ENCODE data around the gene KMT2C. TPM values are rescaled to one million over a fixed set of nuclear protein-coding genes. Genes with fewer than 3 reads are reported as not detected.

The KMT2C gene
- total and polyA plus RNA-seq, 4 donors, result 28.3 to 74.3 (median 51.9) TPM

DNA sequence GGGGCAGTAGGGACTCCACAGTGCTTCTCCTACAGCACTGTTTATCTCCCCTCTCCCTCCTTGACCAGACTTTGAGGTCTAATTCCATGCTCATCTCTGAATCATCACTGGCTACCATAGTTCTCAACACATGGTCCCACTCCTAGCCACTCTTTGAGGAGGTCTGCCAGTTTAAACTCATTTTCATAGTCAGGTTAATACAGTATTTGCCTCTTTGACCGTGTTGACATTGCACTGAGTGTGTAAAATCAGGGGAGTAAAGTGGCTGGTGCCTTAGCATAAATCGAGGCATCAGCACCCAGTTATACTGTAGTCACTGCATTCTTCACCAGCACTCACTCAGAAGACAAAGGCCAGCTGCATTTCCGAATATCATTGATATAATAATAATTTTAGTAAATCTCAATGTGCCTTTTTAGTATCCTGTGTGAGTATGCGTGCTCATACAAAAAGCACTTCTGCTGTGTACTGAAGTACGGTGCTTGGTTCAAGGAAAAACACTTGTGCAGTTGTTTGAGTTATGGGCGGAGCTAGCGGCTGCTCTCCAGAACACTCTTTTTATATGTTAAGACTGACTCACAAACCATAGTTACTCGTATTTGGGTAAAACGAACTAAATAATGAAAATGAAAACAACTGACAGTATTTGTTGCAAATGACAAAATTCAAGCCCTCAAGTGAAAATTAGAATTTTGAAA is 320.6 kb downstream of the KMT2C start:
- no peaks in the 10 kb centered on the region for H3K27me3 ChIP-seq (ENCODE audit: control insufficient read depth, insufficient read depth, low read length)
- no peaks in the 10 kb centered on the region for H3K4me1 ChIP-seq (ENCODE audit: control insufficient read depth, insufficient read depth, low read length)
- DNase-seq (ENCODE audit: low read depth in 4 of 6, low spot score in 6 of 6), result no peak
- H3K9me3 ChIP-seq (ENCODE audit: control insufficient read depth, insufficient read depth, low read length), result no peaks in the 10 kb centered on the region
- no CpG with 5 or more reads among the region's 9 CpGs for WGBS (ENCODE audit: insufficient coverage)
- no peak overlapping the region for H3K27ac ChIP-seq (ENCODE audit: low read depth, low read length)
- H3K36me3 ChIP-seq (ENCODE audit: control insufficient read depth, insufficient read depth, low read length), result peaks cover 40% of the 10 kb centered on the region
- H3K4me3 ChIP-seq (ENCODE audit: low read depth, low read length), result no peak overlapping the region

DNA sequence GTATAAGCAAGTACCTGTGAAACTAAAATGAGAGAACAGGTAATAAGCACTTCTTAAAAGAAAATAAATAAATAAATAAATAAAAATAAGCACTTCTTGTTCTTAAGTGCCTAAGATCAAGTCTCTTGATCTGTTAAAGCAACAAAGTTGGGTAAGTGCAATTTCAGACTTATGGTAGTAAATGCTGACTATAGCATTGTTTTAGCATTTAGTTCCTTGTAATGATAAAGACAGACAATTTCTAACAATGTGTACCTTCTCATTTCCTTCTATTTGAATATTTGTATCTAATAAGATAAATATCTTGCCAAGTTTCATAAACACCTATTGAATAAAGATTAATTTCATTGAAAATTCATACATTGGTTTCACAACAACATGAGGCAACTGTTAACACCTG is 323.0 kb downstream of the KMT2C start:
- H3K9me3 ChIP-seq (ENCODE audit: control insufficient read depth, insufficient read depth, low read length), result no peaks in the 10 kb centered on the region
- no peak overlapping the region for H3K4me3 ChIP-seq (ENCODE audit: low read depth, low read length)
- no peak for DNase-seq (ENCODE audit: low read depth in 4 of 6, low spot score in 6 of 6)
- no peaks in the 10 kb centered on the region for H3K4me1 ChIP-seq (ENCODE audit: control insufficient read depth, insufficient read depth, low read length)
- H3K27me3 ChIP-seq (ENCODE audit: control insufficient read depth, insufficient read depth, low read length), result no peaks in the 10 kb centered on the region
- peaks cover 29% of the 10 kb centered on the region for H3K36me3 ChIP-seq (ENCODE audit: control insufficient read depth, insufficient read depth, low read length)
- H3K27ac ChIP-seq (ENCODE audit: low read depth, low read length), result no peak overlapping the region

DNA sequence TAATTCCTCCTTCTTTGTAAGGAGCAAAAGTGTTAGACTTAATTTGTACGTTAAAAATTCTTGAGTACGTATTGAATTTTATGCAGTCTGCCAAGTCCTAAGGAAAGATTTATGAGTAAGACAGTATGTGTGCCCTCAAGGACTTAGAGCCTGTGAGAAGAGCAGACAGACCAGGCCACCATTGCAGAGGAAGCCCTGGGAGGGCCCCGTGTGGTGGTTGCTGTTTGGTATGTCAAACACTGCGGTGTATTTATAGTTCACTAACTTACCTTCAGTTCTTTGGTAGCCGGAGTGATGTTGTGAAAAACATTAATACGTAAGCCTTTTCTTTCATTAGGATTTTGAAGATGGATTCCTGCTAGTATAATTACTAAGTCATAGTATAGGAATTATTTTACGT is 327.4 kb downstream of the KMT2C start:
- no peak overlapping the region for H3K4me3 ChIP-seq (ENCODE audit: low read depth, low read length)
- H3K36me3 ChIP-seq (ENCODE audit: control insufficient read depth, insufficient read depth, low read length), result peaks cover 15% of the 10 kb centered on the region
- no peak overlapping the region for H3K27ac ChIP-seq (ENCODE audit: low read depth, low read length)
- no peaks in the 10 kb centered on the region for H3K27me3 ChIP-seq (ENCODE audit: control insufficient read depth, insufficient read depth, low read length)
- WGBS (ENCODE audit: insufficient coverage), result no CpG with 5 or more reads among the region's 7 CpGs
- no peak for DNase-seq (ENCODE audit: low read depth in 4 of 6, low spot score in 6 of 6)
- no peaks in the 10 kb centered on the region for H3K9me3 ChIP-seq (ENCODE audit: control insufficient read depth, insufficient read depth, low read length)
- H3K4me1 ChIP-seq (ENCODE audit: control insufficient read depth, insufficient read depth, low read length), result no peaks in the 10 kb centered on the region

DNA sequence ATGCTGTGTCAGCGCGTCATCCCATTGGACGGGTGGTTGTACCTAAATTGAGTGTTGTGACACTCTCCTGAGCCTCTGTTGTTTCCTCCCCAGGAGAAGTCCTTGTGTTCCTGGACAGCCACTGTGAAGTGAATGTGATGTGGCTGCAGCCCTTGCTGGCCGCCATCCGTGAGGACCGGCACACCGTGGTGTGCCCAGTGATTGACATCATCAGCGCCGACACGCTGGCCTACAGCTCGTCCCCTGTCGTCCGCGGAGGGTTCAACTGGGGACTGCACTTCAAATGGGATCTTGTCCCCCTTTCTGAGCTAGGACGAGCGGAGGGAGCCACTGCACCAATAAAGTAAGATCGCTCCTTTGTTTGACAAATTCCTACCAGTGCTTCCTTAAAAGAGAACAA is 327.9 kb downstream of the KMT2C start:
- 95% methylated on average over 14 of the region's 17 CpGs for WGBS (ENCODE audit: insufficient coverage)
- H3K27me3 ChIP-seq (ENCODE audit: control insufficient read depth, insufficient read depth, low read length), result no peaks in the 10 kb centered on the region
- no peak overlapping the region for H3K4me3 ChIP-seq (ENCODE audit: low read depth, low read length)
- no peak overlapping the region for H3K27ac ChIP-seq (ENCODE audit: low read depth, low read length)
- peaks cover 17% of the 10 kb centered on the region for H3K36me3 ChIP-seq (ENCODE audit: control insufficient read depth, insufficient read depth, low read length)
- no peaks in the 10 kb centered on the region for H3K9me3 ChIP-seq (ENCODE audit: control insufficient read depth, insufficient read depth, low read length)
- DNase-seq (ENCODE audit: low read depth in 4 of 6, low spot score in 6 of 6), result no peak
- no peaks in the 10 kb centered on the region for H3K4me1 ChIP-seq (ENCODE audit: control insufficient read depth, insufficient read depth, low read length)

DNA sequence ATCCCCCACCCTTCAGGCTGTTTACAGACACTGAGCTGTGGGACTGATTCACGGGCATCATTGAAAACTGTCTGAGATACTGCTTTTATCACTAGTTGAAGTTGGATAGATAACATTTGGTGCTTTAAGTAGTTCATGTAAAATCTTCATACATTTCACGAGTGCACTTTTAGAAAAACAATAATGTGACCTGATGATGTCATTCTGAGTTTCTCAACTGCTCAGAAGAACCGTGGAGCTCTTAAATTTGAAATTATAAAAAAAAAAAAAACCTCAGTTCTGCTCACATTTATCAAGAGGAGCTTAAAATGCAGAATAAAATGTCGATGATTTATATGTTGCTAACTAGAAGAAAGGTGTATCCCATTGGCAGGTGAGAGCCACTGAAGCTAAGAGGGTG is 328.8 kb downstream of the KMT2C start:
- no peak overlapping the region for H3K4me3 ChIP-seq (ENCODE audit: low read depth, low read length)
- no peaks in the 10 kb centered on the region for H3K9me3 ChIP-seq (ENCODE audit: control insufficient read depth, insufficient read depth, low read length)
- DNase-seq (ENCODE audit: low read depth in 4 of 6, low spot score in 6 of 6), result no peak
- peaks cover 22% of the 10 kb centered on the region for H3K36me3 ChIP-seq (ENCODE audit: control insufficient read depth, insufficient read depth, low read length)
- no peaks in the 10 kb centered on the region for H3K4me1 ChIP-seq (ENCODE audit: control insufficient read depth, insufficient read depth, low read length)
- WGBS (ENCODE audit: insufficient coverage), result 88% methylated on average over 1 of the region's 4 CpGs
- H3K27ac ChIP-seq (ENCODE audit: low read depth, low read length), result no peak overlapping the region
- H3K27me3 ChIP-seq (ENCODE audit: control insufficient read depth, insufficient read depth, low read length), result no peaks in the 10 kb centered on the region

DNA sequence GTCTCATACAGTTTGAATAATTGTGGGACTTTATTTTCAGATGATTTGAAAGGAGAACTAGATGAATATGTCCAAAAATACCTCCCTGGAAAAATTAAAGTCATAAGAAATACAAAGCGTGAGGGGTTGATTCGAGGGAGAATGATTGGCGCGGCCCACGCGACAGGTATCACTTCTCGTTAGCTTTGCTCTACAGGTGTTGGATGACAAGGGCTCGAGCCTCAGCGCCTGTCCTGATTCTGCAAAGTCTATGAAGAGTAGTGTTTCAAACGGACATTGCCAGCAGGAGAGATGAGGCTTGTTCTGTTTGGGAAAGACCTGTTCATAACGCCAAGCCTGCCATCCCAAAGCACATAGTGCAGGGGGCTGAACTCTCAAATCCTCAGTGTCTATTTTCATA is 330.6 kb downstream of the KMT2C start:
- Histone ChIP-seq H3K4me1 (ENCODE audit: control insufficient read depth, insufficient read depth, low read length) (no peaks in the 10 kb centered on the region), H3K27ac (ENCODE audit: low read depth, low read length) (no peak overlapping the region), H3K27me3 (ENCODE audit: control insufficient read depth, insufficient read depth, low read length) (no peaks in the 10 kb centered on the region), H3K9me3 (ENCODE audit: control insufficient read depth, insufficient read depth, low read length) (no peaks in the 10 kb centered on the region), H3K36me3 (ENCODE audit: control insufficient read depth, insufficient read depth, low read length) (peaks cover 22% of the 10 kb centered on the region), H3K4me3 (ENCODE audit: low read depth, low read length) (no peak overlapping the region)
- 96% methylated on average over 8 of the region's 11 CpGs for WGBS (ENCODE audit: insufficient coverage)
- no peak for DNase-seq (ENCODE audit: low read depth in 4 of 6, low spot score in 6 of 6)

DNA sequence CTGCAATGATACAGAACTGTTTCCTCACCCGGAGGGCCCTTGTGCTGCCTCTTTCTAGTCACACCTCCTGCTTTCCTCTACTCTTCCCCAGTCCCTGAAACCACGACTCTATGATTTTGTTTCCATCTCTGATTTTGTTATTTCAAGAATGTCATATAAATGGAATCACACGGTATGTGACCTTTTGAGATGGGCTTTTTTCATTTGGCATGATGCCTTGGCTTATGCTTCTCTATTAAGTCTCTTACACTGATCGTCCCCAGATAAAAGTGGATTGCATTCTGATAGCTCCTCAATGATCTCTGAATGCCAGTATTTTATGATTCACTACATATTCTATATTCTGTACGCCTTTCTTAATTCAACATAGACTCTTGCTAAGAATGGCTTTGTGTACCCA is 332.1 kb downstream of the KMT2C start:
- no CpG with 5 or more reads among the region's 5 CpGs for WGBS (ENCODE audit: insufficient coverage)
- Histone ChIP-seq H3K9me3 (ENCODE audit: control insufficient read depth, insufficient read depth, low read length) (no peaks in the 10 kb centered on the region), H3K27me3 (ENCODE audit: control insufficient read depth, insufficient read depth, low read length) (no peaks in the 10 kb centered on the region), H3K4me3 (ENCODE audit: low read depth, low read length) (no peak overlapping the region), H3K4me1 (ENCODE audit: control insufficient read depth, insufficient read depth, low read length) (no peaks in the 10 kb centered on the region), H3K27ac (ENCODE audit: low read depth, low read length) (no peak overlapping the region), H3K36me3 (ENCODE audit: control insufficient read depth, insufficient read depth, low read length) (peaks cover 24% of the 10 kb centered on the region)
- DNase-seq (ENCODE audit: low read depth in 4 of 6, low spot score in 6 of 6), result no peak

DNA sequence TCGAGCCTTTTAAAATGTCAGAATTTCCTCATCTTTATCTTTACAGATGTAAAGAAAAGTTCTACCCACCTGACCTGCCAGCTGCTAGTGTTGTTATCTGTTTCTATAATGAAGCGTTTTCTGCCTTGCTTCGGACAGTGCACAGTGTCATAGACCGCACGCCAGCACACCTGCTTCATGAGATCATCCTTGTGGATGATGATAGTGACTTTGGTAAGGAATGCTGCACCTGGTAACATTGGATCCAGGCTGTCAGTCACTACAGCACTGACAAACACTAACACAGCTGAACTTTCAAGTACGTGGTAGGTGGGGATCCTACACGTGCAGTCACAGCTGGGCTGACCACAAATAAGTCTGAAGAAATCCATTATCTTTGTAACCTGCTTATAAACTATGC is 332.7 kb downstream of the KMT2C start:
- WGBS (ENCODE audit: insufficient coverage), result 80% methylated on average over 2 of the region's 7 CpGs
- no peaks in the 10 kb centered on the region for H3K9me3 ChIP-seq (ENCODE audit: control insufficient read depth, insufficient read depth, low read length)
- DNase-seq (ENCODE audit: low read depth in 4 of 6, low spot score in 6 of 6), result no peak
- no peaks in the 10 kb centered on the region for H3K4me1 ChIP-seq (ENCODE audit: control insufficient read depth, insufficient read depth, low read length)
- no peak overlapping the region for H3K4me3 ChIP-seq (ENCODE audit: low read depth, low read length)
- peaks cover 23% of the 10 kb centered on the region for H3K36me3 ChIP-seq (ENCODE audit: control insufficient read depth, insufficient read depth, low read length)
- no peak overlapping the region for H3K27ac ChIP-seq (ENCODE audit: low read depth, low read length)
- no peaks in the 10 kb centered on the region for H3K27me3 ChIP-seq (ENCODE audit: control insufficient read depth, insufficient read depth, low read length)

DNA sequence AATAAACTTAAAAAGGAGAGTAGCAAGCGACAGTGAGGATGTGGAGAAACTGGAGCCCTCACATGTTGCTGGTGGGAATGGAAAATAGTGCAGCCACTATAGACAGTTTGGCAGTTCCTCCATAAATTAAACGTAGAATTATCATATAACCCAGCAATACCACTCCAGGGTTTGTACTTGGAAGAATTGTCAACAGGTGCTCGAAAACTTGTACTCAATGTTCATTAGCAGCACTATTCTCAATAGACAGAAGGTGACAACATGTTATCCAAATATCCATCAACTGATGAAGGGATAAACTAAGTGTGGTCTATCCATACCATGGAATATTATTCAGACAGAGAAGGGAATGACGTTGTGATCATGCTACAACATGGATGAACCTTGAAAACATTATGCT is 338.5 kb downstream of the KMT2C start:
- Histone ChIP-seq H3K4me1 (ENCODE audit: control insufficient read depth, insufficient read depth, low read length) (no peaks in the 10 kb centered on the region), H3K27ac (ENCODE audit: low read depth, low read length) (no peak overlapping the region), H3K4me3 (ENCODE audit: low read depth, low read length) (no peak overlapping the region), H3K9me3 (ENCODE audit: control insufficient read depth, insufficient read depth, low read length) (no peaks in the 10 kb centered on the region), H3K36me3 (ENCODE audit: control insufficient read depth, insufficient read depth, low read length) (peaks cover 10% of the 10 kb centered on the region), H3K27me3 (ENCODE audit: control insufficient read depth, insufficient read depth, low read length) (no peaks in the 10 kb centered on the region)
- 100% methylated on average over 1 of the region's 4 CpGs for WGBS (ENCODE audit: insufficient coverage)
- no peak for DNase-seq (ENCODE audit: low read depth in 4 of 6, low spot score in 6 of 6)

DNA sequence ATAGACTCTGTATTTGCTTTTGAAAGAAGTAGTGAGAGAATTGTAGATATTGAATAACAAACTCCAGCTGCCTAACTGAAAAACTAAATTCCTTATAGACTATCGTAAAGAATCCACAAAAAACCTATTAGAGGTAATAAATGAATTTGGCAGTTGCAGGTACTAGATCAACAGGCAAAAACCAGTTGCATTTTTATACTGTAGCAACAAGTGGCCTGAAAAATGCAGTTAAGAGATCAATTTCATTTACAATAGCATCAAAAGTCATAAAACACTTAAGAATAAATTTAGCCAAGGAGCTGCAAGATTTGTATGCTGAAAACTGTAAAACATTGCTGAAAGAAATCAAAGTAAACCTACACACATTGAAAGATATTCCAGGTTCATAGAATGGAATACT is 340.0 kb downstream of the KMT2C start:
- no peak overlapping the region for H3K4me3 ChIP-seq (ENCODE audit: low read depth, low read length)
- no peaks in the 10 kb centered on the region for H3K4me1 ChIP-seq (ENCODE audit: control insufficient read depth, insufficient read depth, low read length)
- no peak overlapping the region for H3K27ac ChIP-seq (ENCODE audit: low read depth, low read length)
- no peaks in the 10 kb centered on the region for H3K9me3 ChIP-seq (ENCODE audit: control insufficient read depth, insufficient read depth, low read length)
- no peaks in the 10 kb centered on the region for H3K27me3 ChIP-seq (ENCODE audit: control insufficient read depth, insufficient read depth, low read length)
- peaks cover 2% of the 10 kb centered on the region for H3K36me3 ChIP-seq (ENCODE audit: control insufficient read depth, insufficient read depth, low read length)
- WGBS (ENCODE audit: insufficient coverage), result no CpG with 5 or more reads among the region's 1 CpG
- no peak for DNase-seq (ENCODE audit: low read depth in 4 of 6, low spot score in 6 of 6)
